K562 (cell line): Measurements from ENCODE around the gene NBEAL1. TPM values are rescaled to one million over a fixed set of nuclear protein-coding genes. Genes with fewer than 3 reads are reported as not detected.
A peak's percentile ranks its signal among the peaks of the same experiment; 100 is the strongest.
"Not testable (repeated sequence)": the region's sequence is repeated elsewhere in the genome, so short reads cannot be mapped to it uniquely, and the experiment has no call there.

Source experiments
- ATAC-seq: fragments of 200-7000 bp; cut with Tn5 transposase; 3 replicates; pipeline ENCODE4 v1.9.1; 2020; ENCODE audit warnings: moderate library complexity
- BruUV-seq: library from RNA; stranded (reverse); fragments of 400-500 nt; replicated peaks from 2 replicates; lab custom pipeline; 2021; lab: Mats Ljungman, UMichigan
- CTCF ChIA-PET: fragments of 300-600 bp; formaldehyde crosslinking; extraction: SDS; loops from one replicate; lab custom pipeline; 2021; ENCODE audit warnings: low intra/inter-chr PET ratio; lab: Yijun Ruan, JAX
- POLR2A ChIA-PET: fragments of 300-600, 350-650 bp; sonication (Branson Sonifier 250); formaldehyde crosslinking; extraction: SDS; loops from one replicate; lab custom pipeline; 2021; ENCODE audit warnings: antibody characterized with exemption, inconsistent platforms; lab: Yijun Ruan, JAX
- DNase-seq, 4 experiments: peaks; one replicate each; pipeline versions ENCODE4 v3.0.0 to v3.0.0-alpha.2; 2011 to 2018; ENCODE audit warnings: low spot score in 3 of 4, mixed read lengths in 3 of 4; ENCODE audit errors: extremely low read depth in 1 of 4
- FAIRE-seq: peaks from 2 replicates; lab custom pipeline; 2011; peaks lifted over from hg19 to GRCh38; lab: Jason Lieb, UNC
- H2AFZ ChIP-seq: 2 replicates; pipeline ENCODE4 v1.6.0; 2011; ENCODE audit warnings: low read depth, low read length, control low read depth, inconsistent platforms
- H3K27ac ChIP-seq: fragments of 200-600 bp; 3 replicates; pipeline ENCODE4 v1.8.0; 2011; ENCODE audit warnings: low read depth, mild to moderate bottlenecking, control low read depth, inconsistent platforms, low read length, moderate library complexity, mixed read lengths; ENCODE audit errors: extremely low read depth
- H3K27me3 ChIP-seq, 2 experiments: fragments of 300-600 bp in 1 of 2; 2 replicates in 1 of 2; 3 replicates in 1 of 2; pipeline versions ENCODE4 v1.6.0 to v1.8.0; 2011; ENCODE audit warnings: inconsistent platforms in 2 of 2, low read length in 2 of 2, mild to moderate bottlenecking in 1 of 2, mixed read lengths in 1 of 2, moderate library complexity in 1 of 2; ENCODE audit not compliant: control insufficient read depth in 2 of 2, insufficient read depth in 2 of 2
- H3K36me3 ChIP-seq: fragments of 300-600 bp; 3 replicates; pipeline ENCODE4 v1.8.0; 2011; ENCODE audit warnings: mild to moderate bottlenecking, low read length, inconsistent platforms; ENCODE audit not compliant: control insufficient read depth, insufficient read depth
- H3K4me1 ChIP-seq, 2 experiments: fragments of 200-600 bp in 1 of 2; replicated peaks in 1 of 2; 2 replicates in 1 of 2; 3 replicates in 1 of 2; pipeline versions ENCODE4 v1.5.1 to v1.8.0; 2011; ENCODE audit warnings: inconsistent platforms in 2 of 2, low read length in 2 of 2, mild to moderate bottlenecking in 1 of 2, mixed read lengths in 1 of 2, moderate library complexity in 1 of 2; ENCODE audit not compliant: control insufficient read depth in 2 of 2, insufficient read depth in 2 of 2
- H3K4me2 ChIP-seq: 2 replicates; pipeline ENCODE4 v1.6.1; 2011; ENCODE audit warnings: low read length, control low read depth, inconsistent platforms, mixed read lengths; ENCODE audit not compliant: insufficient read depth
- H3K4me3 ChIP-seq: fragments of 200-600 bp; sonication (generic), shearing (Covaris generic); 2 replicates; pipeline ENCODE4 v1.5.1; 2016; ENCODE audit warnings: control low read depth, inconsistent platforms
- H3K79me2 ChIP-seq: fragments of 200-600 bp; 3 replicates; pipeline ENCODE4 v1.8.0; 2011; ENCODE audit warnings: low read length, inconsistent platforms; ENCODE audit not compliant: control insufficient read depth, insufficient read depth
- H3K9ac ChIP-seq, 2 experiments: 2 replicates each; pipeline versions ENCODE4 v1.6.0 to v1.6.1; 2011; ENCODE audit warnings: low read depth in 2 of 2, low read length in 2 of 2, control low read depth in 1 of 2, inconsistent platforms in 1 of 2, mild to moderate bottlenecking in 1 of 2, mixed read lengths in 1 of 2; ENCODE audit not compliant: insufficient read depth in 1 of 2
- H3K9me1 ChIP-seq: one replicate; pipeline ENCODE4 v1.6.0; 2011; ENCODE audit warnings: inconsistent platforms, mild to moderate bottlenecking, low read length, moderate library complexity; ENCODE audit not compliant: control insufficient read depth, insufficient read depth
- H3K9me3 ChIP-seq: replicated peaks from 2 replicates; pipeline ENCODE4 v1.5.1; 2011; ENCODE audit warnings: low read depth, low read length, inconsistent platforms; ENCODE audit not compliant: control insufficient read depth, insufficient read depth
- H4K20me1 ChIP-seq: replicated peaks from 2 replicates; pipeline ENCODE4 v1.6.1; 2011; ENCODE audit warnings: low read length, inconsistent platforms, mixed read lengths; ENCODE audit not compliant: control insufficient read depth, insufficient read depth
- C11orf30 ChIP-seq: fragments of 450-650 bp; IDR thresholded peaks from 2 replicates; pipeline ENCODE4 v1.6.1; 2016; ENCODE audit warnings: low read depth, mild to moderate bottlenecking
- COPS2 ChIP-seq: fragments of 450-650 bp; conservative IDR thresholded peaks from 2 replicates; pipeline ENCODE4 v1.6.1; 2016; ENCODE audit warnings: mild to moderate bottlenecking, moderate library complexity
- NFIC ChIP-seq: fragments of 450-650 bp; IDR thresholded peaks from 2 replicates; pipeline ENCODE4 v1.6.1; 2017; ENCODE audit warnings: mild to moderate bottlenecking, inconsistent platforms
- RB1 ChIP-seq: fragments of 450-650 bp; IDR thresholded peaks from 2 replicates; pipeline ENCODE4 v1.6.1; 2017; ENCODE audit warnings: low read depth, mild to moderate bottlenecking
- RFX5 ChIP-seq: IDR thresholded peaks from 2 replicates; pipeline ENCODE4 v1.6.1; 2011; ENCODE audit warnings: low read depth, mild to moderate bottlenecking, improper control_type of control experiment, low read length
- RHOXF2B ChIP-seq: fragments of 250-450 bp; sonication (Bioruptor Pico); conservative IDR thresholded peaks from 2 replicates; pipeline ENCODE4 v1.5.1; 2021
- ZFP36 ChIP-seq: fragments of 150-350 bp; IDR thresholded peaks from 2 replicates; pipeline ENCODE4 v1.6.1; 2018; ENCODE audit warnings: low read length, low read depth; ENCODE audit not compliant: partially characterized antibody
- ZNF143 ChIP-seq: sonication (generic); formaldehyde crosslinking; IDR thresholded peaks from 2 replicates; pipeline ENCODE4 v1.9.0; 2022; ENCODE audit warnings: mild to moderate bottlenecking, missing genetic modification reagents
- ZNF316 ChIP-seq: fragments of 450-650 bp; IDR thresholded peaks from 2 replicates; pipeline ENCODE4 v1.6.1; 2016
- WGBS: fragments of 100-300 bp; shearing (Covaris generic); methylation state at CpG from one replicate; pipeline ENCODE4 v1.1.6; 2016; ENCODE audit warnings: low coverage, mixed read lengths; ENCODE audit not compliant: insufficient coverage; ENCODE audit errors: missing lambda C conversion rate; 5-methylcytosine and 5-hydroxymethylcytosine counted together
- in situ Hi-C: fragments of 300-500 bp; cut with MboI; formaldehyde crosslinking; loops from 4 replicates; pipeline ENCODE4 v1.15.0; 2018; ENCODE audit warnings: inconsistent platforms, mixed read lengths
- intact Hi-C: fragments of 100-400 bp; cut with micrococcal nuclease; formaldehyde crosslinking; loops from 2 replicates; pipeline ENCODE4 v1.14.2; 2022
- polyA plus RNA-seq, 8 experiments: library from polyadenylated mRNA; depleted of rRNA in 4 of 8; stranded (reverse) in 5 of 8; unstranded in 3 of 8; fragments of >200 nt; fragmentation: Nextera tagmentation in 2 of 8; fragmentation: Illumina TruSeq in 1 of 8; extraction: Ambion mirVana in 2 of 8; extraction: Trizol in 1 of 8; gene quantifications; 2 replicates each; pipeline versions ENCODE4 v1.2.1 to v1.2.3, GENCODE V29; 2011 to 2014; ENCODE audit warnings: inconsistent platforms in 1 of 8, missing spikeins in 1 of 8
- total RNA-seq, 7 experiments: library from RNA; depleted of rRNA in 6 of 7; stranded (reverse); fragments of >200 nt in 6 of 7; fragmentation: Illumina TruSeq in 2 of 7; extraction: Trizol in 2 of 7; gene quantifications; 2 replicates each; pipeline versions ENCODE4 v1.2.1 to v1.2.3, GENCODE V29; 2011 to 2021; ENCODE audit warnings: low replicate concordance in 1 of 7
- TF ChIP-seq, protein P1 (sequence below): fragments of 450-650 bp; conservative IDR thresholded peaks from 2 replicates; pipeline ENCODE4 v1.6.1; 2016; ENCODE audit warnings: missing genetic modification characterization, low read depth, mild to moderate bottlenecking, missing compliant biosample characterization, moderate library complexity
- TF ChIP-seq, protein P2 (sequence below): fragments of 250-450 bp; sonication (Bioruptor Pico); IDR thresholded peaks from 2 replicates; pipeline ENCODE4 v1.4.0; 2020; ENCODE audit warnings: mild to moderate bottlenecking, moderate library complexity, borderline replicate concordance

Gene NBEAL1
- total and polyA plus RNA-seq, 9 of the 15 experiments (the other 6 are each of a cell fraction or from before 2014, with no cell fraction given) = 2.1 to 13.5 (median 7.3) TPM

DNA sequence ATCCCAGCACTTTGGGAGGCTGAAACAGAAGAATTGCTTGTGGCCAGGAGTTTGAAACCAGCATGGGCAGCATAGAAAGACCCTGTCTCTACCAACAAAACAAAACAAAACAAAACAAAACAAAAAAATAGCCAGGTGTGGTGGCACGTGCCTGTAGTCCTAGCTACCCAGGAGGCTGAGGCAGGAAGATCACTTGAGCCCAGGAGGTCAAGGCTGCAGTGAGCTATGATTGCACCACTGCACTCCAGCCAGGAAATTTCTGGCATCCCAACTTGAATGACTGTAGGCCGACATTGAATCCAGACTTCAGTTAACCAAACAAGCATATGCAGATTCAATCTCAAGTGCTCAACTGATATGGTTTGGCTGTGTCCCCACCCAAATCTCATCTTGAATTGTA lies 215.0 kb downstream of the NBEAL1 start:
- intact Hi-C loops = loop anchor here (10.0 kb wide), 3 partner anchors 215 to 645 kb away; partner anchors contain the start of gene NBEAL1
- FAIRE-seq, H2AFZ ChIP-seq: not testable (repeated sequence)

DNA sequence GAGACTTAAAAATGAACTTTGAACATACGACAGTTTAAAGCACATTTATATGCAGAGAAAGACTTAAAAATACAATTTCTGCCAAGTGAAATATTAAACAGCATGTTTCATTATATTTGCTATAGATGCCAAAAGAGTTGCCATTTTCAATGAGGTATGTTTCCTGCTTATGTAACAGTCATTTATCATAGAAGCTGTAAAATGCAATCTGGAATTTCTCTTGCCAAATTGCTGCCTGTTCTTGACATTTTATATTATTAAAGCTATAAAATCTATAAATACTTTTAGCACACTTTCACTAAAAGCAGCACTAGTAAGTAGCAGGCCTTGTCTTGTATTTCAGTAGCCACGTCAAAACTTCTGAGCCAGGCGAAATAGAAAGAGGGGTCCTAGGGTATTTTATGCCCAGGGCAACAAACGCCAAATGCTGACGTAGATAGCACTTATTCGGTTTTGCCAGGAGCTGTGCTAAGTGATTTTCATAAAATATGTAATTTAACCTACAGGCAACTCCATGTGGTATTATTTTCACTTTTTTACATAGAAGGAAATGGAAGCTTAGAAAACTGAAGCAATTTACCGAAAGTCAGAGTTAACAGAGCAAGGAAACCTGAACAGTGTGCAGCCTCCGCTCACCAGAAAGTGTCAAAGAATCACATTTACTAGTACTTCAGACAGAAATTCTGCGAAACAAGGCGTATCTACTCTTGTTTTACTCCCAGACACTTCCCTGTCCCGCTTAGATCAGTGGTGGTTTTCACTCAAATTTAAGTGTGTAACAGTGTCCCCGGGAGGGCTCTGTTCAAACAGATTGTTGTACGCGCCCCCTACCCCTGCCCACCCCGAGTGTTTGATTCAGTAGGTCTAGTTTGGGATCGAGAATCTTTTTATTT lies 222.9 kb downstream of the NBEAL1 start:
- peaks cover 11% of the 10 kb centered on the region; the same call in 1 of the 3 replicates for H3K36me3 ChIP-seq
- ATAC-seq (no peak; the same call in 2 of the 3 replicates), FAIRE-seq (peak; percentile 80), DNase-seq (peak; percentile 5 to 49 (median 14))
- H3K4me1 ChIP-seq = peaks cover 5 to 7% of the 10 kb centered on the region in 2 experiments; a peak in 3 of 5 replicates
- no peaks in the 10 kb centered on the region for H3K27me3 ChIP-seq
- peak overlapping the region; percentile 76 for H3K4me2 ChIP-seq
- peak overlapping the region; percentile 80 to 94 for H3K9ac ChIP-seq
- H3K27ac ChIP-seq = peak overlapping the region; percentile 91
- peaks cover 29% of the 10 kb centered on the region for H3K79me2 ChIP-seq
- no peaks in the 10 kb centered on the region for H4K20me1 ChIP-seq
- ChIA-PET CTCF (no interaction called here), POLR2A (interaction anchor here (0.5 to 1.7 kb wide), 3 partner anchors 12 to 194 kb away, joined by 3 to 4 read pairs (median 3); no protein-coding TSS in a partner anchor)
- no peaks in the 10 kb centered on the region for H3K9me1 ChIP-seq
- in situ Hi-C loops = no loop called here
- no TSS peak for BruUV-seq
- peak overlapping the region; percentile 63 for H3K4me3 ChIP-seq
- no peaks in the 10 kb centered on the region for H3K9me3 ChIP-seq
- intact Hi-C loops = loop anchor here (10.0 kb wide), 3 partner anchors 223 to 653 kb away; partner anchors contain the start of gene NBEAL1
- peak overlapping the region; percentile 86 for H2AFZ ChIP-seq
- 9% methylated on average over 14 of the region's 16 CpGs for WGBS
- TF ChIP-seq RB1 (no peak), RHOXF2B (CRISPR knock-in tag) (no peak), NFIC (no peak), RFX5 (no peak), COPS2 (no peak), ZNF143 (CRISPR knock-in tag) (no peak), ZFP36 (no peak)
- TF ChIP-seq, protein P1, sequence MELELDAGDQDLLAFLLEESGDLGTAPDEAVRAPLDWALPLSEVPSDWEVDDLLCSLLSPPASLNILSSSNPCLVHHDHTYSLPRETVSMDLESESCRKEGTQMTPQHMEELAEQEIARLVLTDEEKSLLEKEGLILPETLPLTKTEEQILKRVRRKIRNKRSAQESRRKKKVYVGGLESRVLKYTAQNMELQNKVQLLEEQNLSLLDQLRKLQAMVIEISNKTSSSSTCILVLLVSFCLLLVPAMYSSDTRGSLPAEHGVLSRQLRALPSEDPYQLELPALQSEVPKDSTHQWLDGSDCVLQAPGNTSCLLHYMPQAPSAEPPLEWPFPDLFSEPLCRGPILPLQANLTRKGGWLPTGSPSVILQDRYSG (tag) = no peak
- TF ChIP-seq, protein P2, sequence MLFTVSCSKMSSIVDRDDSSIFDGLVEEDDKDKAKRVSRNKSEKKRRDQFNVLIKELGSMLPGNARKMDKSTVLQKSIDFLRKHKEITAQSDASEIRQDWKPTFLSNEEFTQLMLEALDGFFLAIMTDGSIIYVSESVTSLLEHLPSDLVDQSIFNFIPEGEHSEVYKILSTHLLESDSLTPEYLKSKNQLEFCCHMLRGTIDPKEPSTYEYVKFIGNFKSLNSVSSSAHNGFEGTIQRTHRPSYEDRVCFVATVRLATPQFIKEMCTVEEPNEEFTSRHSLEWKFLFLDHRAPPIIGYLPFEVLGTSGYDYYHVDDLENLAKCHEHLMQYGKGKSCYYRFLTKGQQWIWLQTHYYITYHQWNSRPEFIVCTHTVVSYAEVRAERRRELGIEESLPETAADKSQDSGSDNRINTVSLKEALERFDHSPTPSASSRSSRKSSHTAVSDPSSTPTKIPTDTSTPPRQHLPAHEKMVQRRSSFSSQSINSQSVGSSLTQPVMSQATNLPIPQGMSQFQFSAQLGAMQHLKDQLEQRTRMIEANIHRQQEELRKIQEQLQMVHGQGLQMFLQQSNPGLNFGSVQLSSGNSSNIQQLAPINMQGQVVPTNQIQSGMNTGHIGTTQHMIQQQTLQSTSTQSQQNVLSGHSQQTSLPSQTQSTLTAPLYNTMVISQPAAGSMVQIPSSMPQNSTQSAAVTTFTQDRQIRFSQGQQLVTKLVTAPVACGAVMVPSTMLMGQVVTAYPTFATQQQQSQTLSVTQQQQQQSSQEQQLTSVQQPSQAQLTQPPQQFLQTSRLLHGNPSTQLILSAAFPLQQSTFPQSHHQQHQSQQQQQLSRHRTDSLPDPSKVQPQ (CRISPR knock-in tag) = no peak

More for the DNA sequence above, 215.0 kb downstream of the NBEAL1 start:
- ATAC-seq, H3K4me3 ChIP-seq, BruUV-seq, in situ Hi-C loops, H3K9me3 ChIP-seq, H3K9ac ChIP-seq, H3K27me3 ChIP-seq, H3K36me3 ChIP-seq, H3K27ac ChIP-seq, H4K20me1 ChIP-seq, H3K9me1 ChIP-seq, POLR2A ChIA-PET, H3K79me2 ChIP-seq, H3K4me2 ChIP-seq, H3K4me1 ChIP-seq, DNase-seq, CTCF ChIA-PET: not testable (repeated sequence)
- WGBS = 25% methylated on average over 2 of the region's 2 CpGs
- TF ChIP-seq C11orf30 (peak; percentile 19; the same call in 1 of the 2 replicates), ZNF316 (peak; percentile 16; the same call in 1 of the 2 replicates)
